H9 (cell line): Measurements from ENCODE around the gene PTF1A. TPM values are rescaled to one million over a fixed set of nuclear protein-coding genes. Genes with fewer than 3 reads are reported as not detected.

ENCODE experiments used
- DNase-seq: peaks from one replicate; pipeline ENCODE4 v3.0.0-alpha.2; 2017
- H2AFZ ChIP-seq: one replicate; pipeline ENCODE4 v1.6.1; 2013; ENCODE audit warnings: mild to moderate bottlenecking, low read length, control low read depth, moderate library complexity
- H2AK5ac ChIP-seq: 2 replicates; pipeline ENCODE4 v1.6.1; 2013; ENCODE audit warnings: low read length, control low read depth, mixed read lengths; ENCODE audit not compliant: insufficient read length
- H2BK120ac ChIP-seq: one replicate; pipeline ENCODE4 v1.6.1; 2013; ENCODE audit warnings: low read depth, mild to moderate bottlenecking, low read length, control low read depth, inconsistent platforms; ENCODE audit not compliant: poor library complexity, severe bottlenecking
- H2BK12ac ChIP-seq: 2 replicates; pipeline ENCODE4 v1.6.1; 2013; ENCODE audit warnings: low read length, control low read depth, mixed read lengths, low read depth; ENCODE audit not compliant: insufficient read length
- H2BK15ac ChIP-seq: 2 replicates; pipeline ENCODE4 v1.6.1; 2013; ENCODE audit warnings: low read depth, low read length, control low read depth
- H2BK20ac ChIP-seq: one replicate; pipeline ENCODE4 v1.6.1; 2013; ENCODE audit warnings: low read depth, mild to moderate bottlenecking, low read length, control low read depth, inconsistent platforms; ENCODE audit not compliant: poor library complexity, severe bottlenecking
- H2BK5ac ChIP-seq: 2 replicates; pipeline ENCODE4 v1.6.1; 2013; ENCODE audit warnings: low read length, control low read depth, mixed read lengths; ENCODE audit not compliant: insufficient read length
- H3K14ac ChIP-seq: 2 replicates; pipeline ENCODE4 v1.6.1; 2013; ENCODE audit warnings: low read length, control low read depth; ENCODE audit not compliant: insufficient read depth
- H3K18ac ChIP-seq: 2 replicates; pipeline ENCODE4 v1.6.1; 2013; ENCODE audit warnings: low read depth, mild to moderate bottlenecking, mixed read lengths, low read length, control low read depth; ENCODE audit not compliant: insufficient read length
- H3K23ac ChIP-seq: 2 replicates; pipeline ENCODE4 v1.6.1; 2013; ENCODE audit warnings: low read length, control low read depth, mixed read lengths, low read depth; ENCODE audit not compliant: insufficient read length
- H3K23me2 ChIP-seq: 2 replicates; pipeline ENCODE4 v1.6.1; 2013; ENCODE audit warnings: low read depth, mild to moderate bottlenecking, mixed read lengths, low read length, control low read depth; ENCODE audit not compliant: insufficient read length, poor library complexity, severe bottlenecking
- H3K27ac ChIP-seq: 2 replicates; pipeline ENCODE4 v1.5.1; 2013; ENCODE audit warnings: low read length, control low read depth, mixed read lengths, low read depth; ENCODE audit not compliant: insufficient read length
- H3K27me3 ChIP-seq: 2 replicates; pipeline ENCODE4 v1.6.1; 2013; ENCODE audit warnings: low read length, control low read depth, inconsistent platforms; ENCODE audit not compliant: insufficient read depth
- H3K4ac ChIP-seq: 2 replicates; pipeline ENCODE4 v1.6.1; 2013; ENCODE audit warnings: low read depth, mild to moderate bottlenecking, control low read depth, inconsistent platforms, low read length, moderate library complexity
- H3K4me1 ChIP-seq: 2 replicates; pipeline ENCODE4 v1.6.1; 2013; ENCODE audit warnings: low read length, control low read depth, inconsistent platforms; ENCODE audit not compliant: insufficient read depth
- H3K4me2 ChIP-seq: 2 replicates; pipeline ENCODE4 v1.6.1; 2013; ENCODE audit warnings: low read length, control low read depth, mixed read lengths; ENCODE audit not compliant: insufficient read length, insufficient read depth
- H3K56ac ChIP-seq: 2 replicates; pipeline ENCODE4 v1.6.1; 2013; ENCODE audit warnings: low read depth, mild to moderate bottlenecking, mixed read lengths, low read length, control low read depth; ENCODE audit not compliant: insufficient read length
- H3K79me1 ChIP-seq: 2 replicates; pipeline ENCODE4 v1.6.1; 2013; ENCODE audit warnings: low read depth, mild to moderate bottlenecking, moderate library complexity, low read length, control low read depth, inconsistent platforms; ENCODE audit not compliant: insufficient read depth, poor library complexity, severe bottlenecking
- H3K79me2 ChIP-seq: 2 replicates; pipeline ENCODE4 v1.6.1; 2013; ENCODE audit warnings: low read length, control low read depth, inconsistent platforms; ENCODE audit not compliant: insufficient read depth
- H3K9ac ChIP-seq: 2 replicates; pipeline ENCODE4 v1.6.1; 2013; ENCODE audit warnings: low read length, control low read depth, mixed read lengths; ENCODE audit not compliant: insufficient read length; ENCODE audit errors: extremely low read depth
- H3K9me3 ChIP-seq: one replicate; pipeline ENCODE4 v1.6.1; 2013; ENCODE audit warnings: low read depth, low read length, inconsistent platforms; ENCODE audit not compliant: control insufficient read depth
- H3T11ph ChIP-seq: one replicate; pipeline ENCODE4 v1.6.1; 2013; ENCODE audit warnings: mild to moderate bottlenecking, low read length, control low read depth, inconsistent platforms
- H4K20me1 ChIP-seq: one replicate; pipeline ENCODE4 v1.6.1; 2013; ENCODE audit not compliant: control insufficient read depth, insufficient read length, insufficient read depth
- H4K5ac ChIP-seq: 2 replicates; pipeline ENCODE4 v1.6.1; 2013; ENCODE audit warnings: low read depth, mild to moderate bottlenecking, mixed read lengths, low read length, control low read depth; ENCODE audit not compliant: insufficient read length
- H4K8ac ChIP-seq: replicated peaks from 2 replicates; pipeline ENCODE4 v1.6.1; 2013; ENCODE audit warnings: low read length, control low read depth, mixed read lengths, low read depth; ENCODE audit not compliant: insufficient read length
- H4K91ac ChIP-seq: 2 replicates; pipeline ENCODE4 v1.6.1; 2013; ENCODE audit warnings: low read depth, mild to moderate bottlenecking, moderate library complexity, mixed read lengths, low read length, control low read depth; ENCODE audit not compliant: insufficient read length
- H3K27ac Mint-ChIP-seq, 3 experiments: 2 replicates in 2 of 3; 3 replicates in 1 of 3; pipeline ENCODE4 v1.8.0; 2020 to 2021; ENCODE audit warnings: mixed read lengths in 3 of 3, mild to moderate bottlenecking in 1 of 3, moderate library complexity in 1 of 3
- H3K27me3 Mint-ChIP-seq: 2 replicates; pipeline ENCODE4 v1.8.0; 2021; ENCODE audit warnings: low read depth, mild to moderate bottlenecking, moderate library complexity, mixed read lengths
- H3K36me3 Mint-ChIP-seq, 3 experiments: 2 replicates in 2 of 3; 3 replicates in 1 of 3; pipeline ENCODE4 v1.8.0; 2020 to 2021; ENCODE audit warnings: low read depth in 3 of 3, mixed read lengths in 3 of 3; ENCODE audit not compliant: insufficient read depth in 1 of 3
- H3K4me1 Mint-ChIP-seq, 2 experiments: 2 replicates each; pipeline ENCODE4 v1.8.0; 2020; ENCODE audit warnings: mixed read lengths in 2 of 2
- H3K4me3 Mint-ChIP-seq, 2 experiments: 2 replicates in 1 of 2; 3 replicates in 1 of 2; pipeline ENCODE4 v1.8.0; 2020 to 2021; ENCODE audit warnings: mild to moderate bottlenecking in 2 of 2, mixed read lengths in 2 of 2, moderate library complexity in 1 of 2
- H3K9me3 Mint-ChIP-seq, 2 experiments: 2 replicates in 1 of 2; 3 replicates in 1 of 2; pipeline ENCODE4 v1.8.0; 2020; ENCODE audit warnings: mild to moderate bottlenecking in 2 of 2, mixed read lengths in 2 of 2, moderate library complexity in 1 of 2
- CTCF ChIP-seq: fragments of 200-600 bp; sonication (generic); conservative IDR thresholded peaks from 3 replicates; pipeline ENCODE4 v1.8.0; 2021; ENCODE audit warnings: antibody characterized with exemption, mild to moderate bottlenecking
- WGBS: extraction: QIAGEN DNeasy Blood & Tissue Kit; methylation state at CpG from one replicate; pipeline ENCODE4 v1.1.7; 2013; ENCODE audit warnings: missing lambda C conversion rate, low lambda C conversion rate, mixed read lengths; ENCODE audit not compliant: insufficient read length; ENCODE audit errors: extremely low coverage; 5-methylcytosine and 5-hydroxymethylcytosine counted together
- total RNA-seq: library from RNA; stranded (reverse); gene quantifications from 2 replicates; pipeline ENCODE4 v1.2.1, GENCODE V29; 2021

Gene PTF1A
- total RNA-seq, 1 experiment from 2014 or later, result not detected

DNA sequence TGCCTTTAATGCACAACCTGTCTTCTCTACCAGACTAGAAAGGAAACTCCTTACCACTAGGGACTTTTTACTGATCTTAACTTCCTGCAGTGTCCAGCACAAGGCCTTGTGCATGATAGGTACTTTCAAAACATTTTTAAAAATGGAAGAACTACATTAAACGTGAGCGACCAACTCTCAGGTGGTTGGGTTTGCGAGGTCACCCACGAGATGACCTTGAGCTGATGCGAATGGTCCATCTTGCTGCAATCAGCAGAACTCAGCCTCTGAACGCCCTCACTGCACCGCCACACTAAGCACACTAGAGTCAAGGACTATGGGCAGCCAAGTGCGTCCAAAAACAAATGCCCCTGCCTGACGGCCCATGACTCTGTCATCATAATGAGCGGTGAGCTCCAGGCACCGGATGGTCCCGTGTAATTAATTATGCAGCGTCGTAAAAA, 34.9 kb upstream of the PTF1A start:
- TF ChIP-seq CTCF, result no peak
- no peak overlapping the region for H3K9ac ChIP-seq
- DNase-seq, result no peak
- no peak overlapping the region for H2BK12ac ChIP-seq
- no peaks in the 10 kb centered on the region for H3K79me1 ChIP-seq
- H4K8ac ChIP-seq, result no peak overlapping the region
- peaks cover 8 to 9% of the 10 kb centered on the region in 2 experiments; a peak in 2 of 4 replicates for H3K4me1 Mint-ChIP-seq
- peaks cover 56% of the 10 kb centered on the region for H3K27me3 Mint-ChIP-seq
- H2AFZ ChIP-seq, result no peak overlapping the region
- WGBS, result no CpG with 5 or more reads among the region's 14 CpGs
- H3K9me3 Mint-ChIP-seq, result no peaks in the 10 kb centered on the region
- H4K91ac ChIP-seq, result no peak overlapping the region
- H3K27me3 ChIP-seq, result no peaks in the 10 kb centered on the region; the same call in 1 of the 2 replicates
- no peak overlapping the region for H3K18ac ChIP-seq
- H4K20me1 ChIP-seq, result no peaks in the 10 kb centered on the region
- no peak overlapping the region for H3K4ac ChIP-seq
- H2BK20ac ChIP-seq, result no peak overlapping the region
- H3K14ac ChIP-seq, result no peak overlapping the region
- no peak overlapping the region for H3K23ac ChIP-seq
- H2AK5ac ChIP-seq, result no peak overlapping the region
- no peaks in the 10 kb centered on the region for H3K23me2 ChIP-seq
- H2BK15ac ChIP-seq, result no peak overlapping the region
- no peaks in the 10 kb centered on the region for H3K4me1 ChIP-seq
- H3K56ac ChIP-seq, result no peak overlapping the region
- H3K79me2 ChIP-seq, result no peaks in the 10 kb centered on the region
- no peaks in the 10 kb centered on the region for H3K36me3 Mint-ChIP-seq
- H2BK120ac ChIP-seq, result no peak overlapping the region
- no peak overlapping the region for H3K4me2 ChIP-seq
- H3K9me3 ChIP-seq, result no peaks in the 10 kb centered on the region
- no peak overlapping the region for H4K5ac ChIP-seq
- H3K4me3 Mint-ChIP-seq, result no peak overlapping the region
- no peak overlapping the region for H3T11ph ChIP-seq
- H3K27ac ChIP-seq, result no peak overlapping the region
- no peak overlapping the region for H2BK5ac ChIP-seq
- H3K27ac Mint-ChIP-seq, result no peak overlapping the region
